HepG2 (cell line): Measurements from ENCODE around the gene MGLL. TPM values are rescaled to one million over a fixed set of nuclear protein-coding genes. Genes with fewer than 3 reads are reported as not detected.

Experiments used
- CENPBD1 ChIP-seq: sonication (generic); formaldehyde crosslinking; IDR thresholded peaks from 2 replicates; pipeline ENCODE4 v1.8.0; 2022; ENCODE audit warnings: missing genetic modification reagents, low read depth, mild to moderate bottlenecking, borderline replicate concordance
- CREBL2 ChIP-seq: sonication (generic); formaldehyde crosslinking; IDR thresholded peaks from 2 replicates; pipeline ENCODE4 v1.8.1; 2023; ENCODE audit warnings: missing genetic modification reagents, mild to moderate bottlenecking, borderline replicate concordance
- DNMT1 ChIP-seq: sonication (generic); formaldehyde crosslinking; IDR thresholded peaks from 2 replicates; pipeline ENCODE4 v1.5.1; 2020; ENCODE audit warnings: mild to moderate bottlenecking, missing genetic modification reagents
- ESRRA ChIP-seq: sonication (generic); formaldehyde crosslinking; IDR thresholded peaks from 2 replicates; pipeline ENCODE4 v1.5.1; 2020; ENCODE audit warnings: mild to moderate bottlenecking, low read depth, missing genetic modification reagents
- FOXP1 ChIP-seq, 2 experiments: fragments of 450-650 bp in 1 of 2; IDR thresholded peaks; 2 replicates each; pipeline ENCODE4 v1.6.1; 2017 to 2018; ENCODE audit warnings: antibody characterized with exemption in 1 of 2
- GABPB1 ChIP-seq: IDR thresholded peaks from 2 replicates; pipeline ENCODE4 v1.6.1; 2016; ENCODE audit warnings: mild to moderate bottlenecking, missing genetic modification reagents, moderate library complexity, missing compliant biosample characterization
- HMGXB4 ChIP-seq, 2 experiments: sonication (generic) in 1 of 2; formaldehyde crosslinking in 1 of 2; IDR thresholded peaks; 2 replicates each; pipeline versions ENCODE4 v1.4.0 to v1.6.1; 2018 to 2020; ENCODE audit warnings: missing genetic modification reagents in 2 of 2, borderline replicate concordance in 1 of 2, low read depth in 1 of 2, mild to moderate bottlenecking in 1 of 2, missing biosample characterization in 1 of 2
- IRF9 ChIP-seq: sonication (generic); formaldehyde crosslinking; IDR thresholded peaks from 2 replicates; pipeline ENCODE4 v1.8.0; 2022; ENCODE audit warnings: missing genetic modification reagents, mild to moderate bottlenecking, borderline replicate concordance
- MXD4 ChIP-seq: IDR thresholded peaks from 2 replicates; pipeline ENCODE4 v1.6.1; 2016; ENCODE audit warnings: mild to moderate bottlenecking, missing biosample characterization, missing genetic modification reagents
- NFIC ChIP-seq: IDR thresholded peaks from 2 replicates; pipeline ENCODE4 v1.6.1; 2012; ENCODE audit warnings: mild to moderate bottlenecking, low read length, inconsistent platforms
- NKX3-1 ChIP-seq: sonication (generic); formaldehyde crosslinking; IDR thresholded peaks from 2 replicates; pipeline ENCODE4 v1.5.0; 2020; ENCODE audit warnings: missing genetic modification reagents
- SAFB2 ChIP-seq: sonication (generic); formaldehyde crosslinking; IDR thresholded peaks from 2 replicates; pipeline ENCODE4 v1.5.1; 2020; ENCODE audit warnings: missing genetic modification reagents, low read depth, mild to moderate bottlenecking, borderline replicate concordance
- SATB2 ChIP-seq: sonication (generic); formaldehyde crosslinking; IDR thresholded peaks from 2 replicates; pipeline ENCODE4 v1.5.0; 2020; ENCODE audit warnings: missing genetic modification reagents
- TFDP1 ChIP-seq: IDR thresholded peaks from 2 replicates; pipeline ENCODE4 v1.6.1; 2016; ENCODE audit warnings: missing compliant biosample characterization, missing genetic modification reagents, borderline replicate concordance
- ZFP36 ChIP-seq: fragments of 150-350 bp; IDR thresholded peaks from 2 replicates; pipeline ENCODE4 v1.6.1; 2018; ENCODE audit warnings: borderline replicate concordance, low read length, low read depth; ENCODE audit not compliant: partially characterized antibody
- ZNF512 ChIP-seq: sonication (generic); formaldehyde crosslinking; IDR thresholded peaks from 2 replicates; pipeline ENCODE4 v1.4.0; 2020; ENCODE audit warnings: mild to moderate bottlenecking, missing genetic modification reagents
- ZNF546 ChIP-seq: sonication (generic); formaldehyde crosslinking; conservative IDR thresholded peaks from 2 replicates; pipeline ENCODE4 v1.8.1; 2023; ENCODE audit warnings: mild to moderate bottlenecking, missing genetic modification reagents
- ZNF574 ChIP-seq: sonication (generic); formaldehyde crosslinking; IDR thresholded peaks from 2 replicates; pipeline ENCODE4 v1.4.0; 2020; ENCODE audit warnings: missing genetic modification reagents
- ZNF7 ChIP-seq: IDR thresholded peaks from 2 replicates; pipeline ENCODE4 v1.6.1; 2016; ENCODE audit warnings: missing biosample characterization, missing genetic modification reagents
- ZSCAN22 ChIP-seq: sonication (generic); formaldehyde crosslinking; IDR thresholded peaks from 2 replicates; pipeline ENCODE4 v1.4.0; 2020; ENCODE audit warnings: mild to moderate bottlenecking, missing genetic modification reagents
- polyA plus RNA-seq, 8 experiments: library from polyadenylated mRNA; depleted of rRNA in 3 of 8; stranded (reverse) in 7 of 8; unstranded in 1 of 8; fragments of >200 nt; fragmentation: Illumina TruSeq in 4 of 8; extraction: Trizol in 4 of 8; gene quantifications; 2 replicates each; pipeline versions ENCODE4 v1.2.1 to v1.2.3, GENCODE V29; 2011 to 2016; ENCODE audit warnings: low read depth in 4 of 8, missing spikeins in 1 of 8, mixed read lengths in 1 of 8; ENCODE audit not compliant: insufficient read depth in 1 of 8
- total RNA-seq, 5 experiments: library from RNA; depleted of rRNA; stranded (reverse); fragments of >200 nt; fragmentation: Illumina TruSeq; extraction: Trizol; gene quantifications; 2 replicates each; pipeline ENCODE4 v1.2.3, GENCODE V29; 2016; ENCODE audit warnings: low read depth in 1 of 5

Gene MGLL
- total and polyA plus RNA-seq, 2 of the 13 experiments (the other 11 are each of a cell fraction or from before 2014, with no cell fraction given): not detected

GRCh38 chr3:127690823-127691452 lies 131.4 kb downstream of the MGLL start (continued):
- no peak for TF ChIP-seq FOXP1 (IDR thresholded peaks at IDR 0.05)
- no peak for TF ChIP-seq FOXP1 (CRISPR knock-in tag; IDR thresholded peaks at IDR 0.05)
- no peak for TF ChIP-seq IRF9 (CRISPR knock-in tag)
- peak; percentile 47; the same call in 1 of the 2 replicates for TF ChIP-seq GABPB1 (CRISPR knock-in tag)
- peak; percentile 37 to 54; a peak in 2 of 4 replicates for TF ChIP-seq HMGXB4 (CRISPR knock-in tag; IDR thresholded peaks at IDR 0.05; ENCODE audit: borderline replicate concordance in 1 of 2, low read depth in 1 of 2)
- no peak for TF ChIP-seq TFDP1
- peak; percentile 38; the same call in 1 of the 2 replicates for TF ChIP-seq ZNF574 (CRISPR knock-in tag)
- TF ChIP-seq NFIC: no peak
- no peak for TF ChIP-seq ZFP36
- no peak for TF ChIP-seq CREBL2 (CRISPR knock-in tag)
- TF ChIP-seq ZSCAN22 (CRISPR knock-in tag): no peak
- TF ChIP-seq ESRRA: no peak
- no peak for TF ChIP-seq ZNF512
- TF ChIP-seq ZNF7 (CRISPR knock-in tag): no peak
- TF ChIP-seq NKX3-1 (CRISPR knock-in tag): no peak
- no peak for TF ChIP-seq DNMT1 (CRISPR knock-in tag)
- no peak for TF ChIP-seq ZNF546 (CRISPR knock-in tag)
- no peak for TF ChIP-seq SAFB2 (CRISPR knock-in tag)
- no peak for TF ChIP-seq CENPBD1
- TF ChIP-seq SATB2: no peak
- TF ChIP-seq MXD4: no peak
